ENCODE measurements around the gene ARL15. TPM values are rescaled to one million over a fixed set of nuclear protein-coding genes. Genes with fewer than 3 reads are reported as not detected.

Gene ARL15
- total and polyA plus RNA-seq, 9 of the 15 experiments (the other 6 are each of a cell fraction or from before 2014, with no cell fraction given), result 18.5 to 80.4 (median 57.0) TPM

- TF ChIP-seq TAF9B (IDR thresholded peaks at IDR 0.05; ENCODE audit: partially characterized antibody) (no peak), NCOA1 (IDR thresholded peaks at IDR 0.05; ENCODE audit: low read depth) (no peak), RBM14 (IDR thresholded peaks at IDR 0.05; ENCODE audit: borderline replicate concordance, insufficient read depth, low read depth, low read length) (no peak), MECOM (CRISPR knock-in tag; IDR thresholded peaks at IDR 0.05) (no peak), FOXK1 (CRISPR knock-in tag; IDR thresholded peaks at IDR 0.05; ENCODE audit: borderline replicate concordance) (no peak), TGIF2 (CRISPR knock-in tag; IDR thresholded peaks at IDR 0.05) (no peak), BRF1 (IDR thresholded peaks at IDR 0.05; ENCODE audit: borderline replicate concordance, extremely low read depth, insufficient read length) (no peak), CTBP1 (IDR thresholded peaks at IDR 0.05; ENCODE audit: borderline replicate concordance) (no peak), CBFA2T2 (conservative IDR thresholded peaks at IDR 0.05) (peak; percentile 49), ARID3B (CRISPR knock-in tag; IDR thresholded peaks at IDR 0.05; ENCODE audit: borderline replicate concordance) (no peak), MCM5 (IDR thresholded peaks at IDR 0.05; ENCODE audit: low read depth) (no peak), SLC30A9 (CRISPR knock-in tag; IDR thresholded peaks at IDR 0.05) (no peak), POLR2G (IDR thresholded peaks at IDR 0.05; ENCODE audit: low read depth, low read length) (no peak), TAF7 (tag; IDR thresholded peaks at IDR 0.05) (no peak), ZNF431 (CRISPR knock-in tag; IDR thresholded peaks at IDR 0.05) (no peak), FOXP1 (CRISPR knock-in tag; IDR thresholded peaks at IDR 0.05) (no peak), KLF10 (CRISPR knock-in tag; IDR thresholded peaks at IDR 0.05) (no peak), CBX8 (IDR thresholded peaks at IDR 0.05; ENCODE audit: borderline replicate concordance, extremely low read depth, low read depth, low read length, poor library complexity, severe bottlenecking) (no peak), ETS2 (tag; IDR thresholded peaks at IDR 0.05; ENCODE audit: borderline replicate concordance, poor library complexity, severe bottlenecking) (no peak), SP2 (IDR thresholded peaks at IDR 0.05; ENCODE audit: extremely low read depth, low read depth, low read length, poor library complexity, severe bottlenecking) (no peak), ZNF589 (CRISPR knock-in tag; IDR thresholded peaks at IDR 0.05; ENCODE audit: low read depth) (no peak), RCOR1 (IDR thresholded peaks at IDR 0.05; ENCODE audit: borderline replicate concordance in 1 of 2, low read depth in 2 of 2, low read length in 2 of 2) (0 out of 4 replicates have a peak, but pooled peaks of 1 of the 2 experiments have one; percentile 12), LCOR (CRISPR knock-in tag; IDR thresholded peaks at IDR 0.05) (no peak), ZFP91 (CRISPR knock-in tag; IDR thresholded peaks at IDR 0.05) (no peak)
- TF ChIP-seq, protein P1, sequence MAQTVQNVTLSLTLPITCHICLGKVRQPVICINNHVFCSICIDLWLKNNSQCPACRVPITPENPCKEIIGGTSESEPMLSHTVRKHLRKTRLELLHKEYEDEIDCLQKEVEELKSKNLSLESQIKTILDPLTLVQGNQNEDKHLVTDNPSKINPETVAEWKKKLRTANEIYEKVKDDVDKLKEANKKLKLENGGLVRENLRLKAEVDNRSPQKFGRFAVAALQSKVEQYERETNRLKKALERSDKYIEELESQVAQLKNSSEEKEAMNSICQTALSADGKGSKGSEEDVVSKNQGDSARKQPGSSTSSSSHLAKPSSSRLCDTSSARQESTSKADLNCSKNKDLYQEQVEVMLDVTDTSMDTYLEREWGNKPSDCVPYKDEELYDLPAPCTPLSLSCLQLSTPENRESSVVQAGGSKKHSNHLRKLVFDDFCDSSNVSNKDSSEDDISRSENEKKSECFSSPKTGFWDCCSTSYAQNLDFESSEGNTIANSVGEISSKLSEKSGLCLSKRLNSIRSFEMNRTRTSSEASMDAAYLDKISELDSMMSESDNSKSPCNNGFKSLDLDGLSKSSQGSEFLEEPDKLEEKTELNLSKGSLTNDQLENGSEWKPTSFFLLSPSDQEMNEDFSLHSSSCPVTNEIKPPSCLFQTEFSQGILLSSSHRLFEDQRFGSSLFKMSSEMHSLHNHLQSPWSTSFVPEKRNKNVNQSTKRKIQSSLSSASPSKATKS (CRISPR knock-in tag; IDR thresholded peaks at IDR 0.05), result no peak
These were observed 2.1 kb upstream of the ARL15 start (continued) for GRCh38 chr5:54312499-54312898.

All from K562 (cell line).